Ascending aorta (tissue), 2 donors: Measurements from ENCODE around the gene SLIT3. TPM values are rescaled to one million over a fixed set of nuclear protein-coding genes. Genes with fewer than 3 reads are reported as not detected.

ENCODE experiments used
- DNase-seq, 2 donors: peaks; one replicate each; pipeline ENCODE4 v3.0.0-alpha.2; 2019; ENCODE audit warnings: low spot score in 2 of 2
- H3K27ac ChIP-seq, 2 donors: fragments of 200-600 bp; sonication (generic); one replicate each; pipeline ENCODE4 v1.5.1; 2016 to 2017; ENCODE audit warnings: mild to moderate bottlenecking in 1 of 2
- H3K27me3 ChIP-seq: fragments of 200-600 bp; sonication (generic); one replicate; pipeline ENCODE4 v1.5.1; 2017
- H3K36me3 ChIP-seq, 2 donors: fragments of 200-600 bp; sonication (generic); one replicate each; pipeline ENCODE4 v1.5.1; 2016
- H3K4me1 ChIP-seq, 2 donors: fragments of 200-600 bp; sonication (generic); one replicate each; pipeline ENCODE4 v1.5.1; 2016 to 2017; ENCODE audit warnings: mild to moderate bottlenecking in 1 of 2
- H3K4me3 ChIP-seq, 2 donors: fragments of 200-600 bp; sonication (generic); one replicate each; pipeline ENCODE4 v1.5.1; 2016 to 2017; ENCODE audit warnings: mild to moderate bottlenecking in 1 of 2
- H3K9me3 ChIP-seq, 2 donors: fragments of 200-600 bp; sonication (generic); one replicate each; pipeline ENCODE4 v1.5.1; 2016
- CTCF ChIP-seq, 3 experiments: fragments of 200-600 bp in 2 of 3; fragments of 450-650 bp in 1 of 3; sonication (generic) in 2 of 3; IDR thresholded peaks; one replicate each; pipeline ENCODE4 v1.5.1; 2016 to 2019; ENCODE audit warnings: antibody characterized with exemption in 3 of 3, mild to moderate bottlenecking in 1 of 3, moderate library complexity in 1 of 3
- intact Hi-C: fragments of 100-400 bp; cut with DNase I; formaldehyde crosslinking; loops from one replicate; pipeline ENCODE4 v1.15.1; 2023
- total RNA-seq: library from RNA; depleted of rRNA; stranded (reverse); fragments of >200 nt; gene quantifications from one replicate; pipeline ENCODE4 v1.1.0, GENCODE V29; 2016

The SLIT3 gene
- total RNA-seq, 1 donor from 2014 or later, result 128 TPM

DNA sequence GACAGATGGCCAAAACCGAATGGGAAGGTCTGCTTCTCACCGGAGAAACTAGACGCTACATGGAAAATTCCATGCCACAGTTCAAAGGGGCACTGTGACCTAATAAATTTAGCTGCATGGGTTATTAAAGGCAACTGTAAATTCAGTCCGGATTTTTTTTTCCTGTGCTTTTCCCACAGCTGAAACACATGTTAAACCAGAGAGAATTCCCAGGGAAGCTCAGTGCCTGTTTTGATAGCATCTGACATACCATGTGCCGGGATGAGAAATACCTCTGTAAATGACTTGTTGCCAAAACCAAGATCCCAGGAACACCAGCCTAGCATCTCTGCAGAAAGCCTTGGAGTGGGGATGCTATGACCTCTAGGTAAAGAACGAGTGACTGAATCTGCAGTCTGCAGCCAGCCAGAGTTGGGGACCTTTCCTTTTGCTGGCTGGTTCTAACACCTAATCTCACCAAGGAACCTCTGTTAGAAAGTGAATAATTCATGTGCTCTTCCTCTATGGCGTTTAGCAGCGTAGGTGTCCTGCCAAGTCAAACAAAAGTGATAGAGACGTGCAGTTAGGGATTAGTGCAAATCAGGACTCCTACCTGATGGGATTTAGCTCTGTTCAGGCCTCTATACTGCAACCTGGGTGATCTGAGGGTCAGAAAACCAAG is 77.9 kb downstream of the SLIT3 start:
- DNase-seq, result no peak
- H3K4me3 ChIP-seq, result no peak overlapping the region
- no peaks in the 10 kb centered on the region for H3K27me3 ChIP-seq
- intact Hi-C loops, result no loop called here
- H3K4me1 ChIP-seq, result peaks cover 0 to 14% of the 10 kb centered on the region in 2 donors
- H3K36me3 ChIP-seq, result no peaks in the 10 kb centered on the region
- no peak overlapping the region for H3K27ac ChIP-seq
- no peaks in the 10 kb centered on the region for H3K9me3 ChIP-seq
- no peak for TF ChIP-seq CTCF (IDR thresholded peaks at IDR 0.05)

DNA sequence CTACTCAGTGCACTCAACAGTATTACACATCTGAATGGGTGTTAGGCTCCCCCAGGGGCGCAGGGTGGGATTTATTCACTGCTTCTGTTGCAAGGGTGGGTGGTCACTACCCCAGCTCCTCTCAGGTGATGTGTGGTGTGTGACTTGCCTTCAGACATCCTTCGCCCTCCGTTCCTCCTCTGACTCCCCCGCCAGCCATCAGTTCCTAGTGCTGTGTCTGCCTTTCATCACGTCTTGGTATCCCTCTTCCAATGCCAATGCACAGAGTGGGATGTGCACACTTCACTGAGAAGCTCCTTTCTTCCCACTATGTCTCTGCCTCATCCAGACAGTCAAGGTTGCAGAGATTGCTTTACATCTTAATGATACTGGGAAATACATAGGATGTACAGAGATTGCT is 79.4 kb downstream of the SLIT3 start:
- H3K27ac ChIP-seq, result no peak overlapping the region
- H3K4me3 ChIP-seq, result no peak overlapping the region
- intact Hi-C loops, result no loop called here
- H3K27me3 ChIP-seq, result no peaks in the 10 kb centered on the region
- no peak for DNase-seq
- H3K4me1 ChIP-seq, result peaks cover 0 to 14% of the 10 kb centered on the region in 2 donors
- no peaks in the 10 kb centered on the region for H3K9me3 ChIP-seq
- H3K36me3 ChIP-seq, result no peaks in the 10 kb centered on the region
- TF ChIP-seq CTCF (IDR thresholded peaks at IDR 0.05), result no peak

- intact Hi-C loops, result no loop called here
- peaks cover 0 to 14% of the 10 kb centered on the region in 2 donors for H3K4me1 ChIP-seq
- H3K27ac ChIP-seq, result no peak overlapping the region
- TF ChIP-seq CTCF (IDR thresholded peaks at IDR 0.05), result no peak
- no peak overlapping the region for H3K4me3 ChIP-seq
- DNase-seq, result no peak
- H3K36me3 ChIP-seq, result no peaks in the 10 kb centered on the region
- no peaks in the 10 kb centered on the region for H3K9me3 ChIP-seq
- H3K27me3 ChIP-seq, result no peaks in the 10 kb centered on the region
Observed at GRCh38 chr5:169219961-169220360, 81.0 kb downstream of the SLIT3 start.

DNA sequence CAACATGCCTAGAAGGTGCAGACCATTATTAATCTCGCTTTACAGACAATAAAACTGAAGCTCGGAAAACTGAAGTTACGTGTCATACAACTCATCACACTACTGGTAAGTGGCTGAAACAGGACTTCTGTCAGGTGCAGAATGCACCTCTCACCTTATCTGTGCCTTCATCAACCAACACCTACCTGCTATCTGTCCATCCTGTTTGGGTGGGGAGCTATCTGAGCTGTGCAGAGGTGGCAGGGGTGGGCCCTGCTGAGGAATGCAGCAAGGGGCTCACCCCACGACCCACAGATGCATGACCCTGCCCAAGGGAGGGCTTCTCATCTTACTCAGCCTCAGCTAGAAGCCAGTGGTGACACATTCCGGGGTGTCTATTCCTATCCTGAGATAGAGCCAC is 81.6 kb downstream of the SLIT3 start:
- no peaks in the 10 kb centered on the region for H3K36me3 ChIP-seq
- TF ChIP-seq CTCF (IDR thresholded peaks at IDR 0.05), result no peak
- no peak overlapping the region for H3K27ac ChIP-seq
- peaks cover 0 to 14% of the 10 kb centered on the region in 2 donors for H3K4me1 ChIP-seq
- no peak overlapping the region for H3K4me3 ChIP-seq
- H3K27me3 ChIP-seq, result no peaks in the 10 kb centered on the region
- DNase-seq, result no peak
- no peaks in the 10 kb centered on the region for H3K9me3 ChIP-seq
- intact Hi-C loops, result no loop called here

- peaks cover 0 to 13% of the 10 kb centered on the region in 2 donors for H3K4me1 ChIP-seq
- no peak for TF ChIP-seq CTCF (IDR thresholded peaks at IDR 0.05)
- no peaks in the 10 kb centered on the region for H3K36me3 ChIP-seq
- no peak overlapping the region for H3K4me3 ChIP-seq
- no peaks in the 10 kb centered on the region for H3K27me3 ChIP-seq
- no peaks in the 10 kb centered on the region for H3K9me3 ChIP-seq
- intact Hi-C loops, result no loop called here
- H3K27ac ChIP-seq, result no peak overlapping the region
- DNase-seq, result no peak
Observed at GRCh38 chr5:169218861-169219260, 82.1 kb downstream of the SLIT3 start.

DNA sequence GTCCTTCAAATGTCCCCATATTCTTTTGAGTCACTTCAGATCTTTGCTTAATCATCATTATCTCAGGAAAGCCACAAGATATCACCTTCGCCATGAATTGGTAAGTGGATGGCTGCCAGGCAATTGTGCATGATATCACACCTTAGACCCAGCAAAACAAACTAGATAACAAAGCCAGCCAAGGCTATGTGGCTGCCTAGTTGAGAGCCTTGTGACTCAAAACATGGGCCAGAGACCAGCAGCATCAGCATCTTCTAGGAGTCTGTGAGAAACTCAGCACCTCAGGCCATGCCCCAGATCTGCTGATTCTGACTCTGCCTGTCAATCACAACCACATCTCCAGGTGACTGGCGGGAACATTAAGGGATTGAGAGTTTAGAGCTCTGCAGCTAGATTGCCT is 82.8 kb downstream of the SLIT3 start:
- no peaks in the 10 kb centered on the region for H3K27me3 ChIP-seq
- intact Hi-C loops, result no loop called here
- no peak for DNase-seq
- H3K4me3 ChIP-seq, result no peak overlapping the region
- no peaks in the 10 kb centered on the region for H3K9me3 ChIP-seq
- no peak overlapping the region for H3K27ac ChIP-seq
- H3K36me3 ChIP-seq, result no peaks in the 10 kb centered on the region
- peaks cover 0 to 7% of the 10 kb centered on the region in 2 donors for H3K4me1 ChIP-seq
- no peak for TF ChIP-seq CTCF (IDR thresholded peaks at IDR 0.05)
